H1 (cell line): ENCODE measurements around the gene ARHGEF28. TPM values are rescaled to one million over a fixed set of nuclear protein-coding genes. Genes with fewer than 3 reads are reported as not detected.

Source experiments
- E2F6 ChIP-seq: IDR thresholded peaks from 2 replicates; pipeline ENCODE4 v1.6.1; 2012; ENCODE audit warnings: inconsistent platforms
- HDAC2 ChIP-seq, 2 experiments: fragments of 300-600 bp in 1 of 2; sonication (generic) in 1 of 2; IDR thresholded peaks; 2 replicates each; pipeline ENCODE4 v1.6.1; 2011 to 2012; ENCODE audit warnings: low read depth in 2 of 2, low read length in 2 of 2, mild to moderate bottlenecking in 2 of 2, moderate library complexity in 2 of 2, borderline replicate concordance in 1 of 2, inconsistent platforms in 1 of 2
- KDM5A ChIP-seq: fragments of 200-600 bp; IDR thresholded peaks from 2 replicates; pipeline ENCODE4 v1.7.1; 2012; ENCODE audit warnings: mild to moderate bottlenecking, low read length, inconsistent platforms, mixed read lengths
- POLR2AphosphoS5 ChIP-seq: IDR thresholded peaks from 2 replicates; pipeline ENCODE4 v1.6.1; 2011; ENCODE audit warnings: low read depth, low read length
- RXRA ChIP-seq: IDR thresholded peaks from 2 replicates; pipeline ENCODE4 v1.6.1; 2011; ENCODE audit warnings: low read depth, mild to moderate bottlenecking, low read length, moderate library complexity; ENCODE audit not compliant: insufficient read depth
- SP4 ChIP-seq: IDR thresholded peaks from 2 replicates; pipeline ENCODE4 v1.6.1; 2012; ENCODE audit warnings: low read length, inconsistent platforms
- ZNF274 ChIP-seq: IDR thresholded peaks from 2 replicates; pipeline ENCODE4 v1.7.0; 2012; ENCODE audit warnings: low read length, borderline replicate concordance; ENCODE audit errors: extremely low read depth
- polyA plus RNA-seq, 7 experiments: library from polyadenylated mRNA; depleted of rRNA in 3 of 7; stranded (reverse) in 5 of 7; unstranded in 2 of 7; fragments of >200 nt in 5 of 7; fragments of 200-250 nt in 2 of 7; gene quantifications; 1 replicate in 5 of 7; 2 replicates in 1 of 7; 4 replicates in 1 of 7; pipeline versions ENCODE4 v1.2.1 to v1.2.3, GENCODE V29; 2011 to 2013; ENCODE audit warnings: missing spikeins in 2 of 7, mixed read lengths in 2 of 7
- total RNA-seq: library from RNA; stranded (reverse); fragmentation: NEBNext Ultra II Directional; extraction: Animal tissue kit (Norgen Biotek cat#: 25700); gene quantifications from 2 replicates; pipeline ENCODE4 v1.2.1, GENCODE V29; 2021

ARHGEF28 gene
- total and polyA plus RNA-seq, 2 of the 8 experiments (the other 6 are each of a cell fraction or from before 2014, with no cell fraction given), result 0.33 to 1.0 TPM

- no peak for TF ChIP-seq KDM5A
- TF ChIP-seq RXRA, result no peak
- no peak for TF ChIP-seq POLR2AphosphoS5
- no peak for TF ChIP-seq ZNF274
- TF ChIP-seq E2F6, result no peak
- TF ChIP-seq HDAC2 (IDR thresholded peaks at IDR 0.05; ENCODE audit: borderline replicate concordance in 1 of 2, low read depth in 2 of 2, low read length in 2 of 2), result no peak
- no peak for TF ChIP-seq SP4
Observed at GRCh38 chr5:73858054-73858453, 232.1 kb downstream of the ARHGEF28 start (continued).
